ENCODE results near the gene ST3GAL3.

Gene ST3GAL3

DNA sequence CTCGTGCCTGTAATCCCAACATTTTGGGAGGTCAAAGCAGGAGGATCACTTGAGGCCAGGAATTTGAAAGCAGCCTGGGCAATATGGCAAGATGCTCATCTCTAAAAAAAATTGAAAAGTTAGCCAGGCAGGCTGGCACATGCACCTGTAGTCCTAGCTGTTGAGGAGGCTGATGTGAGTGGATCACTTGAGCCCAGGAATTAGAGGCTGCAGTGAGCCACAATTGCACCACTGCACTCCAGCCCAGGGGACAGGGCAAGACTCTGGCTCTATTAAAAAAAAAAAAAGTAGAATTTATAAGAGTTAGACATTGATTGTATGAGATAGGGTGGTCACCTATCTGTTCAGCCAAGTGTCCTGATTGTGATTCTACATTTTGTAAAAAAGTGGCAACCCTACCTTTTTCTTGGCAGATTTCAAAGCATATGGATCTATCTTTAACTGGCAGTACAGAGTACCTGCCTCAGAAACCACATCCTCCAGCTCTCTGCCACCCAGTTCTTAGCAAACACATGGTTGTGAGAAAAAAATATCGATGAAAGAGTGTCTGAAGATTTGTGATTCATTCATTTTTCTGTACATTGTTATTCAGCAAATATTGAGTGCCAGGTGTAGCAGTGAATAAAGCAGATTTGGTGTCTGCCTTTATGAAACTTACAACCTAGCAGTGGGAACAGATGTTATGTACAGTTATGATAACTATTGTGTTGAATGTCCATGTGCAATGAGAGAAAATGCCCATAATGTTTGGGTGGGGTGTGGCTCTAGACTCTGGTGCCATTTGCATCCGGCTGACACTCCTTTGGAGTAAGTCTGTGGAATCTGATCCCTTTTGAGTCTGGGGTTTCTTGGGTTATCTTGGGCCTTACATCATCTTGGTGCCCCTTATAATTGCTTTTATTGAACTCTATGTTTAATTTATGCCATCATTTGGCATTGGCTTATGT is 82.5 kb downstream of the ST3GAL3 start:
- DNase-seq: no peak

DNA sequence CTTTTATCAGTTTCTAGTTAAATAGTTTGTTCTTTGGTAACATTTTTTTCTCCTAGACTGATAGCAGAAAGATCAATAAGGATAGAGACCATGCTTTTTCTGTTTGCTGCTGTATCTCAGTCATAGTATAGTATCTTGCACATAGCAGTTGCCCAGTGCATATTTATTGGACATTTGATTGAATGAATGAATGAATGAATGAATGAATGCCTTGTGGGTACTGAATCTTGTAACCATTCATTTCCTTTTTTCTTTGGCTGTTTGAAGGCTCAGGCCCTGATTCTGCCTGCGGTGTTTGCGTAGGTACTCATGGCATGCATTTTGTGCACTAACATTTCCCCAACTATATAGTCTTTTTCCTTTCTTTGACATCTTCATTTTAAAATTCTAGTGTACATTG is 83.9 kb downstream of the ST3GAL3 start:
- DNase-seq: no peak

DNA sequence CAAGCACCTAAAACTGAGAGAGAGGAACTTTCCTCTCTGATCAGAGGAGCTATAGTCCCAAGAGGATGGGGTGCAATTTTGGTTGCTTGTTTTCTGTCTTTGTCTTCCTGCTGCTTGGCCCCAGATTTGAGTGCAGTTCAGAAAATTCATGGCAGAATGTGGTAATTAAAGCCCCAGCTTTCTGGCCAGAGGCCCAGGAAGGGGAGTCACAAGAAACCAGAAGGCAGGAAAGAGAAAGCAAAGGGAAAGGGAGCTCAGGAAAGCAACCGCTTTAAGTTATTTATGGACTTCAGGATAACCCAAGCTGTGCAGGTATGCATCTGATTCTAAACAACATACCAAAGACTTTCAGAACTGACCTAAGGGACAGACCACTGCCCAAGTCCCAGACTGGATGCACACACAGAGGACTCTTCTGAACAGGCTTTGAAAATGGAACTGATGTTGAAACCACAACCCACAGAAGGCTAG is 88.8 kb downstream of the ST3GAL3 start:
- DNase-seq: no peak

DNA sequence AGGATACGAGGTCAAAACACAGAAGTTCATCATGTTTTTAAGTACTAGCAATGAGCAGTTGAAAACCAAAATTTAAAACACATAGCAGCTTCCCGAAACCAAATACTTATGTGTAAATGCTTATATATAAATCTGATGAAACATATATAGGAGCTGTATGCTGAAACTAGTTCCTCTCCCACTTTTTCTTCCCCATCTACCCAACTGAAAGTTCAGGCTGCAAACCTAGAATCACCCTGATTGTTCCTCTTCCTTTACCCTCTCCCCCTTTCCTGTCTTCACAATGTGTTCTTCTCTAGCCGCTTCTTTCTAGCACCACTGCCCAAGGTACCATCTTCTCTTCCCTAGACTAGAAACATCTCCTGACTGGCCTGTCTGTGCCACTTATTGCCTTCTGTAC is 90.6 kb downstream of the ST3GAL3 start:
- DNase-seq: no peak

DNA sequence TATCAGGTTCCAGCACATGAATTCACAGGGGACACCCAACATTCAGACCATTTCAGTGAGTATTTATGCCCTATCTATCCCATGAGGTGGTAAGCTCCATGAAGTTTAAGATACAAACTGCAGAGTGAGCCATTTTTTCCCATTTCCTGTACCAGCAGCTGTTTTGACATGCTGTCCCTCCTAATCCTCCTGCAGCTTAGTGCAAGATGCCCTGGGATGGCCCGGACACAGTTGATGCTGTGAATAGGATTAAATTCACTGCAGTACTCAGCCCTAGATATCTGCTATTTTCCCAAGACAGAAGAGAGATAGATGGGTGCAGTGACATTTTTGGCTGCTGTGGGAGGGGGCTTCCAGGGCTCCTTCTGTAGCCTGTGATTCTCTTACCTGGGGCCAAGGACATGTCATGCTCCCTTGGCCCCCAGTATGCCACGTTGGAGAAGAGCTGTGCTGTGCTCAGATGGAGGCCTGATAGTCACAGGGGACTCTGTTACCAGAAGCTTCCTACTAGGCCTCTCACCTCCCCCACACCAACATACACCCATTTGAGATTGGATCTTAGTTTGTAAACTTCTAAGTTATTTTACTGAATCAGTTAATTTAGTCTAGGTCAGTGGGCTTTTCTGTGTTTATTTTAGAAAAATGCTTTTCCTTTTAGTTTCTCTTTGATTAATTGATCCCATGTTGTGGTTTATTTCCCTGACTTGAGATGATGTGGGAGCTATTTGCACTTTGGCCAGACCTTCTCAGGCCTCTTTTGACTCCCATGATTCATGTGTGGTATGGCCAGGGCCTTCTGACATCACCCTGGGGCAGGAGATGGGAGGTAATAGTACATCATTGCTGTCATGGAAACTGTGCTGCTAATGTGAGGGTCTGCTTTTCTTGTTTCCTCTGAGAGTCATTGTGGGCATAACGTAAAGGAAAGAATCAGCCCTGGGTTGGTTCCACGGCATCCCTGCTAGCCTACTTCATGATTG is 92.6 kb downstream of the ST3GAL3 start:
- no peak for DNase-seq

DNA sequence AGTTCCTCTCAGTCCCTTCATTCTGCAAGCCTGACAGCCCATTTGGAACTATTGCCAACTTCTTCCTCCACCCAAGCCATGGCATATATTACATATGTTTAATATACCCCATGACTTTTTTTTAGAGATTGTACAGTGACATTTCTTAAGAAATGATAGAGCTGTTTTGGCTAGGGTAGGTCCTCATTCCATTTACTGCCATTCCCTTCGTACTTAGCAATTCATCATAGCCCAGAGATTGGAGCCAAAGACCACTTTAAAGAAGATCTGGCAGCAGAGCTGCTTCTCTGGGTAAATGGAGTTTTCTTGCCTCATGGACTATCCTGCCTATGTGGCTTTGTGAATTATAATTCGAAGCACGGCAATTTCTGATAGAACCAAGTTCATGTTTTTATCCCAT is 93.4 kb downstream of the ST3GAL3 start:
- DNase-seq: no peak

DNA sequence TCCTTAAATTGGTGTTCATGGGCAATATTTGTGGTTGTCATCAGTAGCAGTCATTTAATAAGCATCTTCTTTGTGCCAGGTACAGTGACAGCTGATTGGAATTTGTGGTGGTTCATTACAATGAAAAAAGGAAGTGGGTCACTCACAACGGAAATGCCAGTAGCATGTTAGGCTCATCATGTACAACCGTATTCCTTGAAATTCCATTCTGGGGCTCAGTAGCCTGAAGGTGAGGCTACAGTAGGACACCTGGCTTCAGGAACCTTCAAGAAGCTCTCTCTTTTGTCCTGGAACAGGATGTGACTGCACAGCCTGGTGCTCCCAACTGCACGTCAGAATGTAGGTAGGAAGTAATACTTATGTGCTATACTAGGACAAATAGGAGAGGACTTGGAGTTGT is 93.9 kb downstream of the ST3GAL3 start:
- no peak for DNase-seq

DNA sequence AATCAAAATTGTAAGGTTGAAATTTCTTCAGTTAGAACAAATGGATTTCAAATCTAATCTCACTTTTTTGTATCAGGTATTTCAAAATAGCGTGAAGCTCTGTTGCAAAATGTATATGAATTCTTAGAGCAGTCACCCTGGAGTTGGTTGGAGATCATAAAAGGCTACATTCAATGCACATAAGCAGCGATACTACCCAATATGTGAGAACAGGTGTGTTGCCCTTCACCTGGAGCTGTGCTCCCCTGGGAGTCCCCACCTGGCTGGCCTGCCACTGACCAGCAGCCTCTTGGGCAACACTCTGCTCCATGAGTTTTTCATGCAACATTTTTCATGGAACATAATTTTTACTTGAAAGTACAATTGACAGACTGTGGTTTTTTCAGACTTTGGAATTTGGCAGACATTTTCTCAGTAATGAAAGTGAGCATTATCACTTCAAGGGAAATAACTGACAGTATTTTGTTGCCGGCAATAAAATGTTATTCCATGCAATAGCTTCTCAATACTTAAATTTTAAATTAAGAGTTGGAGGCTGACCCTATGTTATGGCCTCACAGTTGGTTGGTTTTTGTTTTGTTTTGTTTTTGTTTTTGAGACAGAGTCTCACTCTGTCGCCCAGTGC is 95.1 kb downstream of the ST3GAL3 start:
- DNase-seq: no peak

DNA sequence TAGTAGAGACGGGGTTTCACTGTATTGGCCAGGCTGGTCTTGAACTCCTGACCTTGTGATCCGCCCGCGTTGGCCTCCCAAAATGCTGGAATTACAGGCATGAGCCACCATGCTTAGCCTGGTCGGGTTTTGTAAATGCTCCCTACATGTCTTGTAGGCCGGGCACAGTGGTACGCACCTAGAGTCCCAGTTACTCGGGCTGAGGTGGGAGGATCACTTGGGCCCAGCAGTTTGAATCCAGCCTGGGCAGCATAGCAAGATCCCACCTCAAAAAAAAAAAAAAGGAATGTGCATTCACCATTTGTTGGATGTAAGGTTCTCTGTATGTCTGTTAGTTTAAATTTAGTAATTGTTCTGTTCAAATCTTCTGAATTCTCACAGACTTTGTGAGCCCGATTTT is 95.8 kb downstream of the ST3GAL3 start:
- DNase-seq: no peak

DNA sequence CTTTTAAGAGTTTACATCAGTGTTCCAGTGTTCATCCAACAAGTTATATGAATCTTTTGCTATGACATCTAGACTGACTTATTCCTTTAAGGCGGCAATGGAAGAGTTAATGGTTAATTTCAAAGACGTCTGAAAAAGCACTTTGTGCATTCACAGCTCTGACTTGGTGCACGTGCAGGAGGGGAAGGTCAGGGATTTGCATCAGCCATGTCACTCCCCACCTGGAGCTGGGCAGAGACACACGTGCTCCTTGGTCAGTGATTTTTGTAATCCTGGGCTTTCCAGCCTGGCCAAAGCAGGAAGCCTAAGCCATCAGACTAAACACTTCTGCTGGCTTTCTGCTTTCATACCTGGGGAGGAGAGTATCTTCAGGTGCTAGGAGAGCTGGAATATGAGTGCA is 96.3 kb downstream of the ST3GAL3 start:
- DNase-seq: no peak

DNA sequence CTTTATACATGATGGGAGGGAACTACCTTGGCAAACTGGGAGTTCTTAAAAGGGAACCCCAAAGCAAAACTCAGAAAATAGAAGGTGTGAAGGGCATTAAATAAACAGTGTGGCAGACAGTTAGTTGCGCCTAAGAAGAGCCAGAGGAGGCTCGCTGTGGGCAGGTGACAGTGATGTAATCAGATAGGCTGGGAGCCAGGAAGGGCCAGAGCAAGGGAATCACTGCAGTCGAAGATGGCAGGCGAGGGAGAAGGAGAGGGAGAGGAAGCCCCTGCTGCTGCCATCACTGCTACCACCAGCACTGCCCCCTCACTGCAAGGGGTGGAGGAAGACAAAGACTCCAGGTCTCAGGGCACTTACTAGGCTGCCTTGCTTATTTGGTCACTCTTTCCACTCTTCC is 97.2 kb downstream of the ST3GAL3 start:
- DNase-seq: no peak

DNA sequence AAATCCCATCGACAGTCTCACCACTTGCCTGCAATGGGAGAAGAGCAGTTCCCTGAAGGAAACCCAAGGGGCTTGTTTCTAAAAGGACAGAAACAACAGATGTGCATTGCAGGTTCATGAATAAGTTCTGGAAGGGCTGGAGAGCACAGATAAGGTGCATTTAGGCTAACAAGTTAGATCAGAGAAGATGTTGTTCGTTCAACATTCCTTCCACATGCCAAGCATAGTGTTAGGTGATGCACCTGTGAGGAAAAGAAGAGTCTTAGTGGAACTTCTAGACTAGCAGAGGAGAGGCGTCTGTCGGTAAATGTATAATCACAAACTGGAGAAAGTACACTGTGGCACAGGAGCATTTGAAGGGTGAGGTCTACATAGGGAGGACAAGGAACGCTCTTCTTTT is 98.0 kb downstream of the ST3GAL3 start:
- no peak for DNase-seq

DNA sequence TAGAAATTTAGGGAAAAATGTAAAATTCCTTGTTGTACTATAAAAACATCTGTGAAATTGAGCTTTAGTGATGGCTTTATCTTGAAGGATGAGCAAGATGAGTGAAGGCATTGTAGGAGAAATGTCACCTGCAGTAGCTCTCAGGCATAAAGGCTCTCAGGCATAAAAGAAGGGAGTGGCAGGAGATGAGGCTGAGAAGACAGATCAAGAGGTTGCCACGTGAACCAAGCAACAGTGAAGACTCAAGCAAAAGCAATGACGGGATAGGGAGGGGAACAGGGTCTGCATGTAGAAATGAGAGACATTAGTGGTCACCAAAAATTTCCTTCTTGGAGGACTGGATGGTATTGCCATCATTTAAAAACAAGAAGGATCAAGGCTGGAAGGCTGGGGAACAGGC is 98.8 kb downstream of the ST3GAL3 start:
- DNase-seq: no peak

DNA sequence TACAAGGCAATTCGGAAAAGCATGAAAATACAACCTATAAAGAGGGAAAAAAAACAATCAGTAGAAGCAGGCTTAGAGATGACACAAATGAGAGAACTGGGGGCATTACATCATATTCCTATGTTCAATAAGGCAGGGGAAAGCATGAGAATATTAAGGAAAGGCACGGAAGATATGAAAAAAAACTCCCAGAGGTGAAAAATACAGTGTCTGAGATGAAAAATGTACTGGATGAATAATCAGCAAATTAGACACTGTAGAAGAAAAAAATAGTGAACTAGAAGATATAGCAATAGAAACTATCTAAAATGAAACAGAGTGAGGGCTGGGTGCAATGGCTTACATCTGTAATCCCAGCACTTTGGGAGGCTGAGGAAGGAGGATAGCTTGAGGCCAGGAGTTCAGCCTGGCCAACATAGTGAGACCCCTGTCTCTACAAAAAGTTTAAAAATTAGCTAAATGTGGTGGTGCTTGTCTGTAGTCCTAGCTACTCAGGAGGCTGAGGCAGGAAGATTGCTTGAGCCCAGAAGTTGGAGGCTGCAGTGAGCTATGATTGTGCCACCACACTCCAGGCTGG is 101.8 kb downstream of the ST3GAL3 start:
- DNase-seq: no peak

DNA sequence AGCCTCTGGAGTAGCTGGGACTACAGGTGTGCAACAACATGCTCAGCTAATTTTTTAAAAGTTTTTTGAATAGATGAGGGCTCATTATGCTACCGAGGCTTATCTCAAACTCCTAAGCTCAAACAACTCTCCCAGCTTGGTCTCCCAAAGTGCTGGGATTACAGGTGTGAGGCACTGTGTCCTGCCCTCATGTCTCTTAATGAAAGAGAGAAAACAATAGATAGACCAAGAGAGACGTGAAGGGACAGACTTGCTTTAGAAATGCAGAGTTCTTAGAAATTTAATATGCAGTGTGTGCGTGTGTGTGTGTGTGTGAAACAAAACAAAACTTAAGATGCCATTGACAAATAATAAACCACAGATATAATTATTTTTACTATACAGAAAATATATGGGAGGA is 105.2 kb downstream of the ST3GAL3 start:
- no peak for DNase-seq

DNA sequence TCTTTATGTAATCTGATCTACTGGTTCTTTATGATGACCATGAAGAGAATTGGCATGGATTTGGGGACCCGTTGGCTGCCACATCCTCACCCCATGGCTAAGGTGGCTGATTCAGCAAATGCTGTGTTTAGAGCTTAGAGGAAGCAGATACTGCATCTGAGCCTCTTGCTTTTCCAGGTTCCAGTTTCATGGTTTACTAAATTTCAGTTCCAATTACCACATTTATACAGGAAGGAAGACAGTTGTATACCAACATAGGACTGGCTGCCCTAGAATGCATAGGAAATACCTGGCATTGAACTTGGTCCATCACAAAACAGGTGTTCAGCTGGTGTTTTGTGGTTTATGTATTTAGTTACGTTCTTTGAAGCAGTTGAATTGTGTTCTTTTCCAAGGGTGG is 107.1 kb downstream of the ST3GAL3 start:
- no peak for DNase-seq

DNA sequence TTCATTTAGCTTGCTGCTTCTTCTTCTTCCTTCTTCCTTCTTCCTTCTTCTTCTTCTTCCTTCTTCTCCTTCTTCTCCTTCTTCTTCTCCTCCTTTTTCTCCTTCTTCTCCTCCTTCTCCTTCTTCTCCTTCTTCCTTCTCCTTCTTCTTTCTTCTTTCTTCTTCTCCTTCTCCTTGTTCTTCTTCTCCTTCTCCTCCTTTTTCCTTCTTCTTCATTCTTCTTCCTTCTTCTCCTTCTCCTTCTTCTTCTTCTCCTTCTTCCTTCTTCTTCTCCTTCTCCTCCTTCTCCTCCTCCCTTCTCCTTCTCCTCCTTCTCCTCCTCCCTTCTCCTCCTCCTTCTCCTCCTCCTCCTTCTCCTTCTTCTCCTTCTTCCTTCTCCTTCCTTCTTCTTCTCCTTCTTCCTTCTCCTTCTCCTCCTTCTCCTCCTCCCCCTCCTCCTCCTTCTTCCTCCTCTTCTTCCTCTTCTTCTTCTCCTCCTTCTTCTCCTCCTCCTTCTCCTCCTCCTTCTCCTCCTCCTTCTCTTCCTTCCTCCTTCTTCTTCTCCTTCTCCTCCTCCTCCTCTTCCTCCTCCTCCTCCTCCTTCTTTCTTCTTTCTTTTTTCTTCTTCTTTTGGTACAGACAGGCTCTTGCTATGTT is 110.1 kb downstream of the ST3GAL3 start:
- DNase-seq: no peak

DNA sequence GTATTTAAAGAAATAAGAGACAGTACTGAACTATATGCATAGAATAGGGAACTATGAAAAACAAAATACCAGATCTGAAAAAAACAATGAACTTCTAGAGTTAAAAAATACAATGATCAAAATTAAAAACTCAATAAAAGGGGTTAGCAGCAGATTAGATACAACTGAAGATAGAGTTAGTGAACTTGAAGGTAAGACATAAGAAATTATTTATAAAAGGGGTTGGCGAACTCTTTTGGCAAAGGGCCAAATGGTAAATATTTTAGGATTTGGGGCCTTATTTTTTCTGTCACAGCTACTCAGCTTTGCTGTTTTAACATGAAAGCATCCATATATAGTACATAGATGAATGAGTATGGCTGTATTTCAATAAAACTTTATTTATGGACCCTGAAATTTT is 111.4 kb downstream of the ST3GAL3 start:
- DNase-seq: no peak

DNA sequence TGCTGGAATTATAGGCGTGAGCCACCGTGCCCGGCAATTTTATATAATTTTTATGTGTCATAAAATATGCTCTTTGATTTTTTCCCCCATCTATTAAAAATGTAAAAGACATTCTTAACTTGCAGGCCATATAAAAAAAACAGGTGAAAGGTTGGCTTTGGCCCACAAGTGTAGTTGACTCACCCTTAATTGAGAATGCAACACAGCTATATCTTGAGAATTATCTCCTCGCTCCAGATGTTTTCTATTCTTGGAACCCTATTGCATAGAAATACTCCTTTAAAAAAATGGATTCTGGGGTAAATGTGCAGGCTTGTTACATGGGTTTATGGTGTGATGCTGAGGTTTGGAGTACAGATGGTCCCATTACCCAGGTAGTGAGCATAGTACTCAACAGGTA is 112.0 kb downstream of the ST3GAL3 start:
- no peak for DNase-seq

DNA sequence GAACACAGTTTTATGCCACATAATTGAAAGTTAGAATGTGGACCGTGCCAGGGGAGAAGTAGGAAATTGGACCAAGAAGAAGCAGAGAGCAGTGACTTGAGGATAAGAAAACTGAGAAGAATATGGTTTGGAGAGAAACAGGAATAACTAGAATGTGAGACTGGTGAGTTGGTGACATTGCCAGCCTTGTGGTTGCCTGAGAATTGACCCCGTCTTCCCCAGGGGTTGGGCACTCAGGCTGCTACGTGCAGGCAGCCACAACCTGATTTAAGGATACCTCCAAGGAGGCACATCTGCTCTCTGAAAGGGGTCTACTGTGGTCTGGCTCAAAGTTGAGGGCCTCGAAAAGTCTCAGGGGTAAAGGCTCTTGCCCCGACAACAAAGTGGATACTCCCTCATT is 114.1 kb downstream of the ST3GAL3 start:
- no peak for DNase-seq

DNA sequence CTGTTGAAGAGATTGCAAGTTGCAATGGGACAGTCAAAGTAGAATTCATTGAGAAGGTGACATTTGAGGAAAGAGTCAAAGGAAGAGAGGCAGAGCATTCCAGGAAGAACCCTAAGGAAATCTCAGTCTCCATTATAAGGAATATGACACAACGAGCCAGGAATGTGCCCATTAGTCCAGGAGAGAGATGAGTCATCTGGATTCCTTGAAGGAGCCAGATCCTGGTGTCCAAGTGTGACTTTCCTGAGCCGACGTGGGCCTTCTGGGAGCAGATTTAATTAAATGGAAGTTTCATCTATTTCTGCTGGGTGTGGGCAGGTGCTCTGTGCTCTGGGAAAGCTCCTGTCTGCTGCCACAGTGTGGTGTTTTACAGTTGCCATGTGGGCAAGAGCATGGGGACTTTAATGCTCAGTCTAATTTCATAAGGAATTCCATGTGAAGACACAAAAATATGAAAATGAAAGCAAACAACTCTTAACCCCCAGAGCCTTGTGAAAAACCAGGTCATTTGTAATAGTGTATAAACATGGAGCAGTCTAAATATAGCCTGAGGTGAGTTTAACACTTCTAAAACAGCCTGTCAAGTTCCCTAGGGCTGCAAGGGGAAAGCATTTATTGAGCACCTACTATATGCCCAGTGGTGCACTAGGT is 114.8 kb downstream of the ST3GAL3 start:
- no peak for DNase-seq

DNA sequence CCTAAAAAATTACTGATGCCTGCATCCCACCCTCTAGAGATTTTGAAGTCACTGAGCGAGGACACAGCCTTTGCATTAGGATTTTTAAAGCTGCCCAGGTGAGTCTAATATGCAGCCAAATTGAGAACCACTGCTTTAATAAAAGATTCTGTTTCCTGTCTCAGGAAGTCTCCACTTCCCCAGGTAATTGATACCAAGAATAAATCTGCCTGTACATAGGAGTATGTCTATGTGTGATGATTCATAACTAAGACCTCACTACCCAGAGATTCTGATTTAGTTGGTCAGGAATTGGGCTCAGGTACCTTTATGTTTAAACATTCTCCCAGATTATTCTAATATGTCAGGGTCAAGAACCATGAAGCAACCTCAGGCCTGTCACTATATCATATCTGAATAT is 117.5 kb downstream of the ST3GAL3 start:
- DNase-seq: no peak

All from CD4-positive, alpha-beta T cell treated with Interleukin-15 for 1 hour (primary cell).